G401.6 (cell line): Measurements from ENCODE around the gene LARGE2.

Experiments used
- FAIRE-seq: peaks from 2 replicates; lab custom pipeline; 2012; peaks lifted over from hg19 to GRCh38; lab: Jason Lieb, UNC

Gene LARGE2

DNA sequence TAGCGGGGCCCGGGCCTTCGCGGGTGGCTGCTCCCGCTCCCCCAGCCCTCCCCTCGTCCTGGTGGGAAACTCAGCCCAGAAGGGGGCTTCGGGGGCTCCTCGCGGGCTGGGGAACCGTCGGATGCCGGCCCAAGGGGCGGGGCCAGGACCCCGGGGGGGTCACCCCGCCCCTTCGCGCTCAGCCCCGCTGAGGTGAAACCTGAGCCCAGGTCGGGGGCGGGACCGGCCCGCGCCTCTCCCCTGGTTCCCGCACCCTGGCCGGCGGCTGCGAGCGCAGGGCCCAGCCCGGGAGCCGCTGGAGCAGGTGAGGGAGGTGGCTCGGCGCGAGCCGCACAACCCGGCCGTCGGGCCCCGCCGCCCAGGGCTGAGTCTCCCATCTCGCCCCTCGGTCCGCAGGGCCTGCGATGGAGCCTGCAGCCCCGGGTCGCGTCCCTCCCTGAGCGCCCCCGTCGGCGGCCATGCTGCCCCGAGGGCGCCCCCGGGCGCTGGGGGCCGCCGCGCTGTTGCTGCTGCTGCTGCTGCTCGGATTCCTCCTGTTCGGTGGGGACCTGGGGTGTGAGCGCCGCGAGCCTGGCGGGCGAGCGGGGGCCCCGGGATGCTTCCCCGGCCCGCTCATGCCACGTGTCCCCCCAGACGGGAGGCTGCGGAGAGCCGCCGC, at the start of gene LARGE2:
Gene LARGE2, plus strand, starts transcription at position 232 of the 658 bp plus-strand sequence. Its CDS starts 227 bp downstream, at position 459.
- no peak for FAIRE-seq

DNA sequence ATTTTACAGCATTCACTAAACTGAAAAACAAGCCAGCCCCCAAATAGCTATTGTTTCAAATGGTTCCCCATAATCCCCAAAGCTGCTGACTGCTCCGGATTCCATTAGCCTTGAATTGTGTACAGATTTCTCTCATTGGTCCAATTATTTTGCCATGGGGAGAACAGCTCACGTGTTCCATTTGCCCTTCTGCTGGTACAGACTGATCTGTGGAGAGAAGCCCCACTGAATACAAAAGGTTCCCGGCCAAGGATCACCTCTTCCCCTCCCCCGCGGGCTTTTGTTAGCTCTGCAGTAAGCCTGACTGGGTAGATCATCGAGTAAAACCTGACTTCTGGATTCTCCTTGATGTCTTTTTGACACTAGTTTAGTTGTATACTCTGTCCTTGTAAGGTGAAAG, 46.1 kb upstream of the LARGE2 start:
- no peak for FAIRE-seq

DNA sequence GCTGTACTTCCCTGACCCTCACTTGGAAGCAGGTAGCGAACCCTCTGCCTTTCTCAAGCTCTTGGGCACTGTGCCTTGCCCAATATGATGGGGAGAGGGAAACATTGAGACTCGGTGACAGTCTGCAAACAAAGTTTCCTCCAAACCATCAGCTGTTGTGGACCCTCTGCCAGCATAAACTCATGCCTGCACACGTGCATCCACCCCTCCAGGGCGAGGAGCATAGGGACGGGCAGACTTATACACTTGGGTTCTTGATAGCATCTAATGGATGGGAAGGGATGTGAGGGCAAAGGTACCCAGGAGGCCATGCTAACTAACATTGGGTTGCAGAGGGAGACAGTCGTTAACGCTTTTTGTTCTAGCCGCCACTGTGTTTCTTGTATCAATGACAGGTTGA, 45.2 kb upstream of the LARGE2 start:
- no peak for FAIRE-seq

DNA sequence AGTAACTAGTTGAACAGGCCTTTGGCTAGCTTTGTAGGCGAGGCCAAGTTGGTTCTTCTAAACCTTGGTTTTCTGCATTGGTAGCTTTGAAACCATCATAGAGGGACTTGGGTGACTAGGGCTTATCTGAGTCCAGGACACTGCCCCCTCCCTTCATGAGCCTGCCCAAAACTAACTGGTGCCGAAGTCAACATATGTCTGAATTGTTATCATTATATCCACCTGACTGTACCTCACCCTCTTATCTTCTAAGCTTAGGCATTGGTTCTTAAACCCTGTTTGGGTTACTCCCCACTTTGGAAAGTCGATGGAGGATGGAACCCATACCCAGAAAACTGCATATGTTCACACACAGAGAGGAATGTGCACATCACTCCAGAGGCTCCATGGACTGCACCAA, 44.6 kb upstream of the LARGE2 start:
- no peak for FAIRE-seq

DNA sequence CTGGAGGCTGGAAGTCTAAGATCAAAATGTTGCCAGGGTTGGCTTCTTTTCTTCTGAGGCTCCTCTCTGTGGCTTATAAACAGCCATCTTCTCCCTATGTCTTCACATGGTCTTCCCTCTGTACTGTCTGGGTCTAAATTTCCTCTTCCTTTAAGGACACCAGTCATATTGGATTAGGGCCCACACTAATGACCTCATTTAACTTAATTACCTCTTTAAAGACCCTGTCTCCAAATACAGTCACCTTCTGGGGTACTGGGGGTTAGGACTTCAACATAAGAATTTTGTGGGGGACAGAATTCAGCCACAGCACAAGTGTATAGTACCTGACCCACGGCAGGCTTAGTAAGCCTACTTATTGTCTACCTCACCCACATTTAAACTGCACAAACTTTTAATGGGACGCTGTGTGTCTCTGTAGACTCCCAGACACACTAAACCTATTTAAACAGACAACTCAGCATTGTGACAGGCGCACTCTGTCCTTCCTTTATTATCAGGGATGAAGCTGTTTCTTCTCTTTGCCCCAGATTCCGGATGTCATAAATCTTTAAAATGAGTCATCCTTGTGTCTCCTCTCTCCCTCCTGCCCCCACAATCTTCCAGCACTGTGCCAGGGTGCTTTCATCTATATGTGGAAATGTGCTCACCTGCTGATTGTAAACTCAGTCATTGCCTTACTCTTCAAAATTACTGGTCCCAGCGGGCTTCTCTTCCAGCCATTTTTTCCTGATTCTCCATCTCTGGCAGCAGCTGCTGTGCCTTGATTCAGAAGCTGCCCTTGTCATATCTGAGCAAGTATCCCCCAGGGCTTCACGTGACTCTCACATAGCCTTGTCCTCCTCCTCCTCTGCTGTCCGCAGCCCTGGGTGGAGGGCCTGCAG, 42.4 kb upstream of the LARGE2 start:
- no peak for FAIRE-seq

DNA sequence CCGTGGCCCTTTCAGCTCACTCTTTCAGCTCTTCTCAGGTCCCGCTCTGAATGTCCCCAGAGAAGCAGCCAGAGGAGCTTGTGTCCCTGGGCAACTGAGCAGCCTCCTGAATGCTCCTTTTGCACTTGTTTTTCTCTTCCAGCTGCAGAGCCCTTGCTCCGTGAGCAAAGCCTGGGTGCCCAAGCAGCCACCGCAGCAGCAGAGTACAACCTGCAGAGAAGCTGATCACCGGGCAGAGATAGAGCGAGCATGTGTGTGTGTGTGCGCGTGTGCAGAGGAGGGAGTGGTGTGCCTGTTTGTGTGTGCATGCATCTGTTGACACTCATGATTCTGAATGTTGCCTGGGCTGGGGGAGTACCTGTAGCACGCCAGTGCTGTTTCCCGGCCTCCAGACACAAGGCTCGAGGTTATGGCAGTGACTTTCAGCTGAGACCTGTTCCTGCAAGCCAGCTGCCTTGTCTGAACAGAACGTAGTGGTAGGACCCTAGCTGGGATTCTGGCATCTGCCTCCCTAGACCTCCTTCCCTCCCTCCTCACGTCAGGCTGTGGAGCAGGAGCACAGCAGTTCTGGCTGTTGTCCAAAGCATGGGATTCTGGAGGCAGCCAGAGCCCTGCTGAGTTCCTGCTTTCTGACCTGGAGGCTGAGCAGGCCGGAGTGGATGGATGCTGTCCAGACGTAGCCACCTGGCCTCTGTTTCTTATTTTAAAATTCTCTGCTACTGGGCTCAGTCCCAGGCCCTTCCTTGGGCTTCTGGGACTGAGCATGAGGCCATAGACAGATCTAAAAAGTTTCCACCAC, 41.5 kb upstream of the LARGE2 start:
- no peak for FAIRE-seq

DNA sequence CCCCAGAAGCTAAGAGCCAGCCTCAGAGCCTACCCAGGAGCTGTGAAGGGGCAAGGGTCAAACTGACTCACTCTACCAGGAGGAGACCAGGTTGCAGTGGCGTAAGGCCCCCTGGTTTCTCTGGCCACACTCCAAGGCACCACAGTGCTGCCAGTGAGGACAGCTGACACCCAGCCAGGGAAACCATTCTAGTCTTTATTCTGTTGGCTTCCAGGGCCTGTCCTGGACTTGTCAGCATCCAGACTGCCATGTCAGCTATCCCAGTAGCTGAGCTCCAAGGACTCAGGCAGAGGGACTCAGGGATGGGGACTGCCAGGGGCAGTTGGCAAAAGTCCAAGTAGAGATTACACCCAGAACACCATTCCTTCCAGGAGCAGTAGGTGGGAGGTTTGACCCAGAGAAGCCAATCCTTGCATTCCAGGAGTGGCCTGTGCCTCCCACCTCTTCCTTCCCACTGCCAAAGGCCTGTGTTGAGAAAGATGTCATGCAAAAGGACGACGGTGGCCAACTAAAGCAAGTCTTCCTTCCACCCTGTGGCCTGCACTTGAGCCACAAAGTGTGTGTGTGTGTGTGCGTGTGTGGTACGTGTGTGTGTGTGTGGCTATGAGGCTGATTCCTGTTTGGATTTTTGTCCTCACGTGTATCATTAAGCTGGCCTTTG, 40.6 kb upstream of the LARGE2 start:
- no peak for FAIRE-seq

DNA sequence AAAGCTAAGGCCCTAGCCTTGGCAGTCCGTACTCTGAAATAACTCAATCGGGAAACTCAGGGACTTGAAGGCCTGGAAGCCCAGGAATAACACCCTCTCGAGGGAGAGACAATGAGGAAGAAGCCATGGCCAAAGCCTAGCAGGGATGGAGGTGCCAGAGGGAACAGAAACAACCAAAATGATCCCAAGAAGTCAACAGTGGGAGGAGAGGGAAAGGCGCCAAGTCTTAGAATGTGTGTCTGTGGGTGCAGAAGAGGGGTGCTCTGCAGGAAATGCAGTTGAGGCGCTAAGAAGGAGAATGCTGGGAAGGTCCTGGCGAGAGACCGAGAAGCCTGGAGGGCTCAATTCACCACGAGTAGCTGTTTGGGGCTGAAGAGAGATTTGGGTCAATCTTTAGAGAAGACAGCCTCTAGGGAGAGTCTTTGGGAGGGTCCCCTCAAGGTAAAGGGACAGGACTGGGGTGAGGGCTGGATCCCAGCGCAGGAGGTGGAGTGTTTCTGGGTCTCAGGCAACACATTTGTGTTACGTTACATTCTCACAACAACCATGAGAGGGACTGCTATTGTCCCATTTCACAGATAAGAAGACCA, 37.8 kb upstream of the LARGE2 start:
- no peak for FAIRE-seq

DNA sequence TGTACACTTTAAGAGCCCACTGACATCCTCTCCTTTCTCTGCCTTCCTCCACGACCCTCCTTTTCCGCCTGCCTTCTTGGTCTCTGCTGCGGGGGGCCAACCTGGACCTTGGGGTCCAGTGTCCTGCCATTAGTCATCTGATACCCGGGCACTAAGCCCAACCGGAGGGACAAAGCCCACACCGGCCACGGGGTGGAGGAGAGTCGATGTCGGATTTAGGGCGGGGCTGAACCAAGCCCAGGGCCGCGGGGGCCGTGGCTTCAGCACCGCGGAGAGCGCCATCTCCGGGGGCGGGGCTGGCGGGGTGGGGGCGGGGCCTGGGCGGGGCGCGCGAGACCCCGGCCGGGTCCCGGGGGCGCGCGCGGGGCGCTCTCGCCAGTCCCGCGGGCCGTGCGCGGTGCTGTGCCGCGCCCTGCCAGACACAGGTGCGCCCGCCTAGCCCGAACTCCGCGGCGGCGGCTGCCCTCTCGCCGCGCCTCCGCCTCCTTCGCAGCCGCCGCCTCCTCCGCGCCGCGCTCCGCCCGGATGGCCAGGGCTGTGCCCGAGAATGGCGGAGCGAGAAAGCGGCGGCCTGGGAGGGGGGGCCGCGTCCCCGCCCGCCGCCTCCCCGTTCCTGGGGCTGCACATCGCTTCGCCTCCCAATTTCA, 37.1 kb upstream of the LARGE2 start, which contains the start of gene MAPK8IP1:
Gene MAPK8IP1, plus strand, starts transcription at position 378 of the 647 bp plus-strand sequence. Its CDS starts 170 bp downstream, at position 548.
- no peak for FAIRE-seq

DNA sequence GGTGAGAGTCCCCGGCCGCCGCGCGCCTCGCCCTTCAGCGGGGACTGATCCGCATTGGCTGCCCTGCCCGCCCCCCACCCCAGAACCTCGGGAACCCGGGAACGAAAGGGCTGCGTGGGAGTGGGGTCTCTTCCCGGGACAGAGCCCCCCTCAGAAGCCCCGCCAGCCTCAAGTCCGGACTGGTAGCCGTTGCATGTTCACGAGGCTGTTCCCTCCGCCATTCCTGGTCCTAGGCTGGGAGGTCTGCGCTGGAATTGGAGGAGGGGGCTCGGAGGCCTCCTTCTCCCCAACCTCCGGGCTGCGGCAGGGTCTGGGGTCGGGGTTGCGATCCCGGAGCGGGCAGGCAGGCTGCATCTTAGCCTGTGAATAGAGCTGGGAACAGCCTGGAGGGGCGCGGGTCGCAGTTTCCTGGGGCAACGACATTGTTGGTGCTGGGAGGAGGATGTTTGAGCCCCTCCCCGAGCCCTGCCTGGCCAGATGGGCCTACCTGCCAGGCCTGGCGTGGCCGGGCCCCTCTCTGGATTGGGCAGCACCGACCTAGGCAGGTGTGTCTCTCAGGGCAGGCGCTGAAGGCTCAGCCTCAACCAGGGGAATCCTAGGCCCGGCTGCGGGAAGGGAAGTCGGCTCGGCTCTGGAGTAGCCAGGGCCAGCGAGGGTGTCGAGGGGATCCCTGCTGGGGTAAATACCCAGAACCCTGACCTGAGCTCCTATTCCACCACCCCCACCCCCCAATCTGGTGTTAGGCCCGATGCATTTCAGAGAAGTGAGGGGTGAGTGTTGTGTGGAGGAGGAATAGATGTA, 36.3 kb upstream of the LARGE2 start:
- FAIRE-seq, result no peak

DNA sequence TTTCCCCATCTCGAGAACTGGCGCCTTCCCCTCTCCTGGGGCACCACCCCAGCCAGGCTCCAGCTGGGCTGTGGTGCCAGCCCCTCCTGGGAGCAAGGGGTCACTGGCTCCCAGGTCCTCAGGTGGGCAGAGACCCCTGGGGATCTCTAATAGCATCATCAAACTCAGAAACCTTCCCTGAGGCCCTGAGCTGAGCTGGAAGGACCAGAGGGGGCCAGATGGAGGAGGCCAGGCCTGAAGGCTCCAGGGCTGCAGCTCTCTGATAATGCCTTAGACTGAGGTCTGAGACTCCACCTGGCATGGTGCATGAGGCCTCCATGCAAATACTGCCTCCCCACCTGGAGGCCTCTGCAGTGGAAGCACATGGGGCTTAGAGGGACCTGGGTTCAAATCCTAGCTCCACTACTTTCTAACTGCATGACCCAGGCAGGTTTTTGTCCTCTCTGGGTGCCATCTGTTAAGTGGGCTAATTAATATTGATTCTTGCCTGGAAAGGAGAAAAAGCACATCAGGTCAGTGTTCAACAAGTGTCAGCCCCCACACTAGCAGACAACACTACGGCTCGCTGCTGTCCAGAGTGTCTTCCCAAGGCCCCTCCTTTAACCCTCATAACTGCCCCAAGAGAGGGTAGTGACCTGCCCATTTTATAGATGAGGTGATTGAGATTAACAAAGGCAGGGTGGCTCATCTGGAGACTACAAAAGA, 35.5 kb upstream of the LARGE2 start:
- no peak for FAIRE-seq

DNA sequence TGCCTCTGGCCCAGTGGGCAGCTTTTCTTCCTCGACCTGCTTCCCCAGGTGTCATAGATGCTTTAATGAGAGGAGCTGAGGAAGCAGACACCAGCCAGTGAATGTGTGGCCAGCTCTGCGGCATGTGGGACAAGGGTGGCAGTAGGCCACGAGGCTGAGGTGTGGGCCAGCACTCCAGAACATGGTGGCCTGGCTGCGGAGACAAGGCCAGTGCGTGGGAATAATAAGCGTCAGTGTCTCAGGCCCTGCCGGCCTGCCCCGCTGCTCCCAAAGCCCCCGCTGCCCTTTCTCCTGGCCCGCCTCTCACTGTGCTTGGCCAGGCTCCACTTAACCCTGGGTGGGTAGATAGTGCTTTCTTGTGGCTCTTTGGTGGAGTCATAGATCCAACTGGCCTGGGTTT, 34.9 kb upstream of the LARGE2 start:
- no peak for FAIRE-seq

DNA sequence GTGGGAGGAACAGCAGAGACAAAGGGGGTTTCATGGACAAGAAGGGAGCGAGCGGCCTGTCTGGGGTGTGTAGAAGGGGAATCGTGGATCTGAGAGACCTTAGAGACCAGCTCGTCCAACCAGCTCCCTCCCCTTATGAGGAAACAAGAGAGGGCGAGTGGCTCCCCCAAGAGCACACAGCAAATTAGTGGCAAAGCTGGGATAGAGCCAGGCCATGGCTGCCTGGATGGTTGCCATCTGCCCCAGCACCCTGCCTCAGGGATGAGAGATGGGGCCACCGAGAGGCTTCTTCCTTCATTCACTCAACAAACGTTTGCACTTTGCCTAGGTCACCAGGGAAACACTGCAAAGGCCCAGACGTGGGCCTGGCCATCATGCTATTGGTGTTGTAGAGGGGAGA, 32.9 kb upstream of the LARGE2 start:
- no peak for FAIRE-seq

DNA sequence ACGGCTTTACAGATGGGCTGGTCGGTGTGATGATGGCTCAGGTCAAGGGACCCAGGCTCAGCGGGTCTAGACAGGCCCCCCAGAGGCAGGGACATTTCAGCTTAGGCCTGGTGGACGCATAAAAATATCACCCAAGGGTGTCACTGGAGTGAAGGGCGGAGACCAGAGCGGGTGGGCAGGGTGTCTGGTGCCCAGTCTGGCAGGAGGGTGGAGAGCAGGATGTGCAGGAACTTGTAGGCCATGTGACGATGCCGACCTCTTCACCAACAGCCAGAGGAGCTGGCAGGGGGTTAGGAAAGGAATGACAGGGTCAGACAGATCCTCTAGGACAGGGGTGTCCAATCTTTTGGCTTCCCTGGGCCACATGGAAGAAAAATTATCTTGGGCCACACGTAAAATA, 32.5 kb upstream of the LARGE2 start:
- no peak for FAIRE-seq

DNA sequence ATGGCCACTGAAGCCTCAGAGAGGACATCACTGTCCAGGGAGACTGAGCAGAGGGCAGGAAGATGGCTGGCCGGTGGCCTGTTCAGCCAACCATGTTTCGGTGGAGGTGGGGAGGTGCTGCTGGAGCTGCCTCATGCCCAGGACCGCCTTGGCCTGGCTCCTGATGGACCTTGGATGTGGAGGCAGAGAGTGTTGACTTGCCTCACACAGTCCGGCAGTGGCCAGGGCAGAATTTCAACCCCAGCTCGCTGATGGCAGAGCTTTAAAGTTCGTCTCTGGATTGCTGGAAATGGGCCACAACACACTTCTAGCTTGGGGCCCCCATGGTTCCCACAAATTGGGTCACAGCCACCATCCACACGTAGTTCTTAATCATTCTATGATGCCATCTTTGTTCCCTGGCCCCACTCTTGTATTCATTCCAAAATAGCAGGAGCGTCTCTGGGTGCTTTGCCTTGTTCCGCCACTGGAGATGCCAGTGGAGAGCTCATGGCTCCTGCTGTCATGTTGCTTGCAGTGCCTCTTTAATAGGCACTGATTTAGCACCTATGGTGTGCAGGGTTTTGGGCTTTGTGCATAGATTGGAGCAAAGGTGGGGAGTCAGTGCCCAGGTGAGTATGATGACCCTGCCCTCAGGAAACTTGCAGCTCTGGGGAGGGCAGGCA, 31.4 kb upstream of the LARGE2 start:
- no peak for FAIRE-seq

DNA sequence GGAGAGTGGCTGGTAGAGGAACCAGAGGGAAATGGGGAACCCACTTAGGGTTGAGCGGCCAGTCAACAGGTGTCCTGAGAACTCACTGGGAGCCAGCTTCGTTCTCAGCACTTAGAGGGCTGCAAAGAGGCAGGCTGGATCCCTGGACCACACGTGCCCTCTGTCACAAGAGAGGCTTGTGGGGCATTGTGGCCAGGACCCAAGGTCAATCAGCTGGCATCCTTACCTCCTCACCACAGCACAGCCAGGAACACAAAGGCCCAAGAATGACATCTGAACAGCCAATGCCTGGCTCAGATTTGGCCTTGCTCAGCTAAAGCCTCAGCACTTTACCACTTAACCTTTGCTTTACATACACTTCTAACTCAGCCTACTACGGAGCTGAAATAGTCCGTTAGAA, 29.6 kb upstream of the LARGE2 start:
- no peak for FAIRE-seq

DNA sequence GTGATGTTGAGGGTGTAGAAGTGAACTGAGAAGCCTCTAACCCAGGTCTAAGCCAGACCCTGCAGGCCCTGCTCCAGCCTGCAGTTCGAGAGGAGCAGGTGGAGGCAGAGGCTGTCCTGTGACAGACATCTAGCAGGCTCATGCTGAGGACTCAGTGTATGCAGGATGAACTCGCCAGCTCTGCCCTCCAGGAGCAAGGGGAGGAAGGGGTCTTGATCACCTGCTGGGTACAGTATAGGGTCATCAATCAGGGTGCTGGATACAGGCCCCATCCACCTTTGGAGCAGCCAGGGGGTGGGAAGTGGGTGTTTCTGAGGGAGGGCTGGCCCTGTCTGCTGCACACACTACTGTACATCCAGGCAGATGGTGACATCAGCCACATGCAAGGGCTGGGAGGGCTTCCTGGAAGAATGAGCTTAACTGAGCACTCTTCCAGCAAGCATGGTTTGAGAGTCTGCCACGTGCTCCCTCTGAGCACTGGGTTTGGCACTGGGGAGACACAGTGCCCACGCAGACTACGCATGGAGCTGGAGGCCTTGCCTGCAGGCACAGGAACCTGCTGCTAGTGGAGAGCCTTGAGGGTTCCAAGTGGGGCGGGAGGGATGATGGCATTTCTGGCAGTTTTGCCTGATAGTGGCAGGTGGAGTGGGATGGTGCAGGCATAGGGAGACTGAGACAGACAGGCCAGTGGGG, 27.8 kb upstream of the LARGE2 start:
- no peak for FAIRE-seq

DNA sequence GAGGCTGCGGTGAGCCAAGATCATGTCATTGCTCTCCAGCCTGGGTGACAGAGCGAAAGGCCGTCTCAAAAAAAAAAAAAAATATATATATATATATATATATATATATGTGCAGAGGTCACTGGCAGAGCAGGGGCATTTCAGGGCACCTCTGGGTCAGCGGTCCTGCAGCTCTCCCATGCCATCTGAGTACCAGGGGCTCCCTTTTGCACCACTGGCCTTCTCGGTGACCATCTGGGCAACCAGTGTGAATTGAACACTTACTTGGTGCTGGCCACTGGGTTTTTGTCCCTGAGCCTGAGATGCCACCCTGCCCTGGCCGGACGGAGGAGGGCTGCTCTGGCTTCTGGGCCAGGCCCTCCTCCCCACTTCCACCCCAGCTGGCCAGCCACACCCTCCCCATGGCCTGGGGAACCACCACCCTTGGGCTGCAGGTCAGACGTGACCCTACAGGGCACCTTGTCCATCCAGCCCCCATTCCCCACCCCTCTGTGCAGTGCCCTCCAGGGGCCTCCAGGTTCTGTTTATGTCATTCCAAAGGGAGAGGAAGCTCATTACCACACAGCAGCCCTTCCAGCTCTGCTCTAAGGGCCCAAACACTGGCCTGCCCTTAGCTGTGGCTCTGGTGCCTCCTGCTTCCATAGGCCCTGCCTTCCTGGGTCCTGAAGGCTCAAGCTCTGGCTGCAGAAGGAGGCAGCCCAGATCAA, 26.8 kb upstream of the LARGE2 start:
- no peak for FAIRE-seq
